Upper lobe of left lung (tissue), 6 donors: ENCODE results near the gene MCM7. TPM values are rescaled to one million over a fixed set of nuclear protein-coding genes. Genes with fewer than 3 reads are reported as not detected.

Source experiments
- ATAC-seq, 2 donors: fragments of 200-7000 bp; cut with Tn5 transposase; one replicate each; pipeline ENCODE4 v1.9.1; 2022; ENCODE audit warnings: mild to moderate bottlenecking in 2 of 2, moderate library complexity in 2 of 2; ENCODE audit not compliant: low FRiP score in 2 of 2
- DNase-seq, 2 donors: peaks; one replicate each; pipeline ENCODE4 v3.0.0-alpha.2; 2019 to 2020
- H3K27ac ChIP-seq, 4 donors: fragments of 200-600 bp; sonication (generic); one replicate each; pipeline ENCODE4 v1.5.1; 2016 to 2019
- H3K27me3 ChIP-seq, 4 donors: fragments of 200-600 bp; sonication (generic); one replicate each; pipeline ENCODE4 v1.5.1; 2017 to 2019
- H3K36me3 ChIP-seq, 4 donors: fragments of 200-600 bp; sonication (generic); one replicate each; pipeline ENCODE4 v1.5.1; 2016 to 2019
- H3K4me1 ChIP-seq, 4 donors: fragments of 200-600 bp; sonication (generic); one replicate each; pipeline ENCODE4 v1.5.1; 2018 to 2019
- H3K4me3 ChIP-seq, 4 donors: fragments of 200-600 bp; sonication (generic); one replicate each; pipeline ENCODE4 v1.5.1; 2017 to 2019; ENCODE audit warnings: mild to moderate bottlenecking in 2 of 4, moderate library complexity in 1 of 4
- H3K9me3 ChIP-seq, 4 donors: fragments of 200-600 bp; sonication (generic); one replicate each; pipeline ENCODE4 v1.5.1; 2018 to 2019
- EP300 ChIP-seq, 4 donors: sonication (generic); formaldehyde crosslinking; IDR thresholded peaks; one replicate each; pipeline ENCODE4 v1.5.1; 2017; ENCODE audit warnings: antibody characterized with exemption in 4 of 4, control low read depth in 2 of 4
- POLR2A ChIP-seq, 4 donors: fragments of 450-650 bp; IDR thresholded peaks; one replicate each; pipeline ENCODE4 v1.5.1; 2016 to 2017; ENCODE audit warnings: antibody characterized with exemption in 4 of 4, mild to moderate bottlenecking in 2 of 4
- POLR2AphosphoS5 ChIP-seq, 2 donors: sonication (generic); formaldehyde crosslinking; IDR thresholded peaks; one replicate each; pipeline ENCODE4 v1.5.1; 2017; ENCODE audit warnings: antibody characterized with exemption in 2 of 2
- WGBS, 2 donors: methylation state at CpG; one replicate each; pipeline ENCODE4 v1.1.5; 2017 to 2018; 5-methylcytosine and 5-hydroxymethylcytosine counted together
- total RNA-seq, 6 donors: library from RNA; depleted of rRNA in 4 of 6; stranded (reverse); fragments of >200 nt in 4 of 6; gene quantifications; one replicate each; pipeline versions ENCODE4 v1.1.0 to v1.2.1, GENCODE V29; 2016 to 2021
- TF ChIP-seq, protein P1 (sequence below), 6 experiments: fragments of 450-650 bp in 4 of 6; fragments of 200-600 bp in 2 of 6; sonication (generic) in 2 of 6; IDR thresholded peaks; one replicate each; pipeline ENCODE4 v1.5.1; 2016 to 2019; ENCODE audit warnings: antibody characterized with exemption in 6 of 6
- donor health status: DM: no; HTN: no; CAD: no; lungs with moderate emphysema.
- donor health status: DM: no; HTN: yes; CAD: no; lungs with severe emphysema.

The MCM7 gene
- total RNA-seq, 6 donors from 2014 or later = 29.3 to 78.6 (median 44.1) TPM

DNA sequence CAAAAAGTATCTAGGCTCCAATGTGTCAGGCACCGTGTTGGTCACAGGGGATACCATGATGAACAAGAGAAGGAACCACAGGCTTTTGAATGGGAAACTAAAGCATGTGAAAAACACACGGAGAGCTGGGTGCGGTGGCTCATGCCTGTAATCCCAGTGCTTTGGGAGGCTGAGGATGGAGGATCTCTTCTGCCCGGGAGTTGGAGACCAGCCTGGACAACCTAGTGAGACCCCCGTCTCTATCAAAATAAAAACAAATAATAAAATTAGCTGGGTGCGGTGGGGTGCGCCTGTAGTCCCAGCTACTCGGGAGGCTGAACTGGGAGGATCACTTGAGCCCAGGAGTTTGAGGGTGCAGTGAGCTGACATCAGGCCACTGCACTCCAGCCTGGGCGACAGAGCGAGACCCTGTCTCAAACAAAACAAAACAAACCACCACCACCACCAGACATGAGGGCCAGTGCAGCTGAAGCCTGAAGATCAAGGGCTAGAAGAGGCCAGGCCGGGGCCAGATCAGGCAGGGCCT is 13.0 kb downstream of the MCM7 start:
- Histone ChIP-seq H3K4me3 (peak overlapping the region; percentile 68 to 92 (median 88)), H3K27ac (peak overlapping the region; percentile 79 to 90 (median 84)), H3K4me1 (peaks cover 12 to 21% (median 15%) of the 10 kb centered on the region in 4 donors), H3K36me3 (peaks cover 23 to 27% (median 26%) of the 10 kb centered on the region in 4 donors), H3K27me3 (no peaks in the 10 kb centered on the region), H3K9me3 (no peaks in the 10 kb centered on the region)
- ATAC-seq = no peak
- no peak for DNase-seq
- WGBS, 2 donors = 78 to 87% methylated on average over 9 to 11 of the region's 11 CpGs
- TF ChIP-seq EP300 (IDR thresholded peaks at IDR 0.05) = no peak
- no peak for TF ChIP-seq POLR2A (IDR thresholded peaks at IDR 0.05)
- TF ChIP-seq, protein P1, sequence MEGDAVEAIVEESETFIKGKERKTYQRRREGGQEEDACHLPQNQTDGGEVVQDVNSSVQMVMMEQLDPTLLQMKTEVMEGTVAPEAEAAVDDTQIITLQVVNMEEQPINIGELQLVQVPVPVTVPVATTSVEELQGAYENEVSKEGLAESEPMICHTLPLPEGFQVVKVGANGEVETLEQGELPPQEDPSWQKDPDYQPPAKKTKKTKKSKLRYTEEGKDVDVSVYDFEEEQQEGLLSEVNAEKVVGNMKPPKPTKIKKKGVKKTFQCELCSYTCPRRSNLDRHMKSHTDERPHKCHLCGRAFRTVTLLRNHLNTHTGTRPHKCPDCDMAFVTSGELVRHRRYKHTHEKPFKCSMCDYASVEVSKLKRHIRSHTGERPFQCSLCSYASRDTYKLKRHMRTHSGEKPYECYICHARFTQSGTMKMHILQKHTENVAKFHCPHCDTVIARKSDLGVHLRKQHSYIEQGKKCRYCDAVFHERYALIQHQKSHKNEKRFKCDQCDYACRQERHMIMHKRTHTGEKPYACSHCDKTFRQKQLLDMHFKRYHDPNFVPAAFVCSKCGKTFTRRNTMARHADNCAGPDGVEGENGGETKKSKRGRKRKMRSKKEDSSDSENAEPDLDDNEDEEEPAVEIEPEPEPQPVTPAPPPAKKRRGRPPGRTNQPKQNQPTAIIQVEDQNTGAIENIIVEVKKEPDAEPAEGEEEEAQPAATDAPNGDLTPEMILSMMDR (IDR thresholded peaks at IDR 0.05) = no peak
- TF ChIP-seq POLR2AphosphoS5 (IDR thresholded peaks at IDR 0.05) = no peak

DNA sequence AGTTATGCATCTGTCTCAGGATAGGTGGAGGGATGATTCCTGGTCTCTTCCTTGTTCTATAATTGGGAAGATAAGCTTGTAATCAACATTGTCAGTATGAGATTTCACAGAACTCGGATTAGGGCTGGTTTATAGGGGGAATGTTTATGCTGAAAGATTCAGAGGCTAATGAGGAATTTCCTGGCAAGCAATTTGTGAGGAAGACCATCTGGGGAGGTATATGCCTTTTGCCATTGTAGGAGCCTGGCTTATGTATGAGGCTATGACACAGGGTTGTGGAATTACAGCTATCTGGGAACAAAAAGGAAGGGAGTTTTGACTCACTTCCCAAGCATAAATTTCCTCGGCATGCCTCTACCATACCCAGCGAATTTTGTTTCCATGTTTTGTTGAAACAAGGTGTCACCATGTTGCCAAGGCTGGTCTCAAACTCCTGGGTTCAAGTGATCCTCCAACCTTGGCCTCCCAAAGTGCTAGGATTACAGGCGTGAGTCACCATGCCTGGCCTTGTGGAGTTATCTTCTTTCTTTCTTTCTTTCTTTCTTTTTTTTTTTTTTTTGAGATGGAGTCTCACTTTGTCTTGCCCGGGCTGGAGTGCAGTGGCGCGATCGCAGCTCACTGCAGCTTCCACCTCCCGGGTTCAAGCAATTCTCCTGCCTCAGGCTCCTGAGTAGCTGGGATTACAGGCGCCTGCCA is 14.0 kb downstream of the MCM7 start:
- H3K36me3 ChIP-seq = peaks cover 14 to 18% (median 17%) of the 10 kb centered on the region in 4 donors

DNA sequence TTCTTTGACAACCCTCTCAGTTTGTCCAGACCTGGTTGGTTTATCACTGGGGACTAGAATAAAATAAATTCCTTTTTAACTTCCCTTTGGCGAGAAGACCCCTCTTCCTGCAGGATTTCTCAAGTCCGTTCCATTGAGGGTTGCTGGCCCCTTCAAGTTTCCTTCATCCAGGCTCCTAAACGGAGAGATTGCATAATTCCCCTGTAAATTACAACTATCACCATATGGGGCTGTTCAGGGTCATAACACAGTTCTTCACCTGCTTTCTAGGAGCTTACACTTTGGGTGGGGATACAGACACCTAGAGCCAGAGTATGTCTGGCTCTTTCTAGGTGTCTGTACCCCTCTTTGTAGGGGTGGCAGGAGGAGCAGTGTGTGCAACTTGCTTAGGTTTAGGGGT is 15.7 kb downstream of the MCM7 start:
- no peak for ATAC-seq
- Histone ChIP-seq H3K4me1 (peaks cover 21 to 39% (median 30%) of the 10 kb centered on the region in 4 donors), H3K27me3 (no peaks in the 10 kb centered on the region)

More for the DNA sequence above, 14.0 kb downstream of the MCM7 start:
- 84 to 86% methylated on average over 10 of the region's 10 CpGs for WGBS, 2 donors
- DNase-seq (no peak), ATAC-seq (no peak)
- no peak overlapping the region for H3K4me3 ChIP-seq
- H3K27me3 ChIP-seq = no peaks in the 10 kb centered on the region
- no peak overlapping the region for H3K27ac ChIP-seq
- peaks cover 17 to 28% (median 21%) of the 10 kb centered on the region in 4 donors for H3K4me1 ChIP-seq
- TF ChIP-seq POLR2AphosphoS5 (IDR thresholded peaks at IDR 0.05) (no peak), EP300 (IDR thresholded peaks at IDR 0.05) (no peak), POLR2A (IDR thresholded peaks at IDR 0.05) (no peak)
- TF ChIP-seq, protein P1 (IDR thresholded peaks at IDR 0.05) = no peak
- H3K9me3 ChIP-seq = no peaks in the 10 kb centered on the region

DNA sequence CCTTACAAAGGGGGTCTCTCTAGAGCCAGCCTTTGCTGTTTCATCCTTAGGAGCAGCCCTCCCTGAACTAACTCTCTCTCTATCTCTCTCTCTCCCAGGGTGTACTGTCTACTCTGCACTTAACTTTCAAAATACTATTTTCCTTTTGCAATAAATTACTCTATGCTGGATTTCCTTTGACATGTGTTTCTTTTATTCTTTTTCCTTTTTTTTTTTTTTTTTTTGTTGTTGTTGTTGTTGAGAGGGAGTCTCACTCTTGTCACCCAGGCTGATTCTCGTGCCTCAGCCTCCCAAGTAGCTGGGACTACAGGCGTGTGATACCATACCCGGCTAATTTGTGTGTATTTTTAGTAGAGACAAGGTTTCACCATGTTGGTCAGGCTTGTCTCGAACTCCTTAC is 18.2 kb downstream of the MCM7 start:
- Histone ChIP-seq H3K27me3 (no peaks in the 10 kb centered on the region), H3K9me3 (no peaks in the 10 kb centered on the region), H3K27ac (peak overlapping the region in 1 of 4 donors; percentile 43), H3K4me1 (peaks cover 20 to 41% (median 25%) of the 10 kb centered on the region in 4 donors), H3K36me3 (peaks cover 0 to 20% (median 3%) of the 10 kb centered on the region in 4 donors), H3K4me3 (peak overlapping the region in 1 of 4 donors; percentile 80)
- no peak for ATAC-seq
- TF ChIP-seq POLR2A (IDR thresholded peaks at IDR 0.05) = no peak
- TF ChIP-seq POLR2AphosphoS5 (IDR thresholded peaks at IDR 0.05) = no peak
- TF ChIP-seq, protein P1 (IDR thresholded peaks at IDR 0.05) = no peak
- no peak for TF ChIP-seq EP300 (IDR thresholded peaks at IDR 0.05)
- DNase-seq = no peak
- 57 to 62% methylated on average over 4 of the region's 4 CpGs for WGBS, 2 donors

More for the DNA sequence above, 15.7 kb downstream of the MCM7 start:
- H3K27ac ChIP-seq = no peak overlapping the region
- 31 to 52% methylated on average over 3 of the region's 3 CpGs for WGBS, 2 donors
- peaks cover 0 to under 1% (median under 1%) of the 10 kb centered on the region in 4 donors for H3K36me3 ChIP-seq
- H3K4me3 ChIP-seq = no peak overlapping the region
- TF ChIP-seq, protein P1 (IDR thresholded peaks at IDR 0.05) = no peak
- TF ChIP-seq POLR2A (IDR thresholded peaks at IDR 0.05) (no peak), POLR2AphosphoS5 (IDR thresholded peaks at IDR 0.05) (no peak), EP300 (IDR thresholded peaks at IDR 0.05) (no peak)
- DNase-seq = no peak
- no peaks in the 10 kb centered on the region for H3K9me3 ChIP-seq
